Gastroesophageal sphincter (tissue), 3 donors: ENCODE data around the gene FUT9.

Source experiments
- EP300 ChIP-seq: sonication (generic); formaldehyde crosslinking; IDR thresholded peaks from one replicate; pipeline ENCODE4 v1.6.1; 2017; ENCODE audit warnings: antibody characterized with exemption, mild to moderate bottlenecking
- POLR2A ChIP-seq, 2 donors: fragments of 450-650 bp; IDR thresholded peaks; one replicate each; pipeline ENCODE4 v1.6.1; 2017; ENCODE audit warnings: antibody characterized with exemption in 2 of 2, mild to moderate bottlenecking in 2 of 2, moderate library complexity in 1 of 2
- POLR2AphosphoS5 ChIP-seq: sonication (generic); formaldehyde crosslinking; IDR thresholded peaks from one replicate; pipeline ENCODE4 v1.6.1; 2017; ENCODE audit warnings: antibody characterized with exemption
- TF ChIP-seq, protein P1 (sequence below), 4 experiments: fragments of 200-600 bp in 2 of 4; fragments of 450-650 bp in 2 of 4; sonication (generic) in 1 of 4; IDR thresholded peaks; one replicate each; pipeline ENCODE4 v1.5.1; 2017 to 2019; ENCODE audit warnings: antibody characterized with exemption in 4 of 4, mild to moderate bottlenecking in 2 of 4, moderate library complexity in 2 of 4

DNA sequence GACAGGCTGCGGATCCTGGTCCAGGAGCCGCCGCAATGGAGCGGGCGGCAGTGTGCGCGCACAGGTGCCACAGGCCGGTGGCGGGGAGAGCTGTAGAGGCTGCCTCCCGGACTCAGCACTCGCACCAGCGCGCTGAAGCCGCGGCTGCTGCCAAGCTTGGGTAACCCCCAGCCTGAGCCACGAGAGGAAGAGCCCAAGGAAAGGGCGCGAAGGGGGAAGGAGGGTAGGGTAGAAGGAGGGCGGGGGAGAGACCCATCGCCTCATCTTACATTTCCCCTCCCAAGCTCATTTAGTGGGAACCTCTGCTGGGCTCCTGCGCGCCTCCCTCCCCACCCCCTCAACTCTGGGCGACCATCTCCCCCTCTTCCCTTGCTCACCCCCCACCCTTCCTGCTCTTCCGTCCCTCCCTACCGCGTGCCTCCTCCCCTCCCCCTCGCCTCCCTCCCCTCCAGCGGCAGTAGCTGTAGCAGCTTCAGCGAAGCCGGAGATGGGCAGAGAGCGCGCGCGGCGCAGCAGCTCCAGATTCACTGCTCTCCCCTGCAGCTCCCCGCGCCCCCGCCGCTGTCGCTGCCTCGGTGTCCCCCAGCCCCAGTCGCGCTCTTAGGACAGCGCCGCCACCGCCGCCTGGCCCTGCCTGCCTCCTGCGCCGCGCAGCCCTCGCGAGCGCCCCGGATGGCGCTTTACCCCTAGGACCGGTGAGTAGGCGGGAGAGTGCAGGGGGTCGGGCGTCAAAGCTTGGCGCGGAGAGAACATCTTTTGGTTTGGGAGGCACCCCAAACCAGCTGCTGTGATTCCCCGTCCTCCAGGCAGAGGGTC is at the start of gene FUT9:
- TF ChIP-seq, protein P1, sequence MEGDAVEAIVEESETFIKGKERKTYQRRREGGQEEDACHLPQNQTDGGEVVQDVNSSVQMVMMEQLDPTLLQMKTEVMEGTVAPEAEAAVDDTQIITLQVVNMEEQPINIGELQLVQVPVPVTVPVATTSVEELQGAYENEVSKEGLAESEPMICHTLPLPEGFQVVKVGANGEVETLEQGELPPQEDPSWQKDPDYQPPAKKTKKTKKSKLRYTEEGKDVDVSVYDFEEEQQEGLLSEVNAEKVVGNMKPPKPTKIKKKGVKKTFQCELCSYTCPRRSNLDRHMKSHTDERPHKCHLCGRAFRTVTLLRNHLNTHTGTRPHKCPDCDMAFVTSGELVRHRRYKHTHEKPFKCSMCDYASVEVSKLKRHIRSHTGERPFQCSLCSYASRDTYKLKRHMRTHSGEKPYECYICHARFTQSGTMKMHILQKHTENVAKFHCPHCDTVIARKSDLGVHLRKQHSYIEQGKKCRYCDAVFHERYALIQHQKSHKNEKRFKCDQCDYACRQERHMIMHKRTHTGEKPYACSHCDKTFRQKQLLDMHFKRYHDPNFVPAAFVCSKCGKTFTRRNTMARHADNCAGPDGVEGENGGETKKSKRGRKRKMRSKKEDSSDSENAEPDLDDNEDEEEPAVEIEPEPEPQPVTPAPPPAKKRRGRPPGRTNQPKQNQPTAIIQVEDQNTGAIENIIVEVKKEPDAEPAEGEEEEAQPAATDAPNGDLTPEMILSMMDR (IDR thresholded peaks at IDR 0.05): no peak
- TF ChIP-seq POLR2A (IDR thresholded peaks at IDR 0.05): no peak
- TF ChIP-seq POLR2AphosphoS5: no peak
- no peak for TF ChIP-seq EP300
